Lower leg skin (tissue), 4 donors: ENCODE results near the gene C11orf91. TPM values are rescaled to one million over a fixed set of nuclear protein-coding genes. Genes with fewer than 3 reads are reported as not detected.
"Not testable (repeated sequence)": the region's sequence is repeated elsewhere in the genome, so short reads cannot be mapped to it uniquely, and the experiment has no call there.

Experiments
- DNase-seq, 2 donors: peaks; one replicate each; pipeline ENCODE4 v3.0.0-alpha.2; 2019; ENCODE audit warnings: low spot score in 2 of 2
- H3K4me3 ChIP-seq: fragments of 200-600 bp; sonication (generic); 2 replicates; pipeline ENCODE4 v1.5.1; 2017; ENCODE audit warnings: mild to moderate bottlenecking, low read depth; ENCODE audit not compliant: poor library complexity, severe bottlenecking
- CTCF ChIP-seq, 3 donors: fragments of 450-650 bp; IDR thresholded peaks; one replicate each; pipeline ENCODE4 v1.5.1; 2016; ENCODE audit warnings: antibody characterized with exemption in 3 of 3, mild to moderate bottlenecking in 3 of 3, moderate library complexity in 2 of 3
- POLR2A ChIP-seq, 2 donors: fragments of 450-650 bp; IDR thresholded peaks; one replicate each; pipeline ENCODE4 v1.6.1; 2016 to 2017; ENCODE audit warnings: antibody characterized with exemption in 2 of 2, mild to moderate bottlenecking in 1 of 2, moderate library complexity in 1 of 2
- WGBS, 2 donors: methylation state at CpG; one replicate each; pipeline ENCODE4 v1.1.5; 2018; 5-methylcytosine and 5-hydroxymethylcytosine counted together
- intact Hi-C: fragments of 100-400 bp; cut with DNase I; formaldehyde crosslinking; loops from one replicate; pipeline ENCODE4 v1.15.0; 2023; ENCODE audit warnings: low total_unique reads
- total RNA-seq, 4 donors: library from RNA; depleted of rRNA; stranded (reverse); fragments of >200 nt; gene quantifications; one replicate each; pipeline ENCODE4 v1.1.0, GENCODE V29; 2016

The C11orf91 gene
- total RNA-seq, 4 donors from 2014 or later, result 0.49 TPM; not detected in 3

DNA sequence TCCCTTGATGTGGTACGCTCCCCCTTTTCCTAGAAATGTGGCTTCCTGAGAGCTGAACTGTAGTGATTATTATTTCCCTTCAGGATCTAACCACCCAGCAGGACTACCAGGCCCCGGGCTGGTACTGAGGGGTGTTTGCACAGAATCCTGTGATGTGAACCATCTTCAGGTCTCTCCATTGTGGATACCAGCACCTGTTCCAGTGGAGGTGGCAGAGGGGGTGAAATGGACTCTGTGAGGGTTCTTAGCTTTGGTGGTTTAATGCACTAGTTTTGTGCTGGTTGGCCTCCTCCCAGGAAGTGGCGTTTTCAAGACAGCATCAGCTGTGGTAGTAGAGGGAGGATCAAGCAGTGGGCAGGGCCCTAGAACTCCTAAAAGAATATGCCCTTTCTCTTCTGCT is 18.6 kb downstream of the C11orf91 start:
- intact Hi-C loops, result no loop called here
- no peak overlapping the region for H3K4me3 ChIP-seq
- peak in 1 of 2 donors; percentile 2 for DNase-seq
- TF ChIP-seq CTCF (IDR thresholded peaks at IDR 0.05) (no peak), POLR2A (IDR thresholded peaks at IDR 0.05) (no peak)
- 73 to 79% methylated on average over 3 of the region's 3 CpGs for WGBS, 2 donors

DNA sequence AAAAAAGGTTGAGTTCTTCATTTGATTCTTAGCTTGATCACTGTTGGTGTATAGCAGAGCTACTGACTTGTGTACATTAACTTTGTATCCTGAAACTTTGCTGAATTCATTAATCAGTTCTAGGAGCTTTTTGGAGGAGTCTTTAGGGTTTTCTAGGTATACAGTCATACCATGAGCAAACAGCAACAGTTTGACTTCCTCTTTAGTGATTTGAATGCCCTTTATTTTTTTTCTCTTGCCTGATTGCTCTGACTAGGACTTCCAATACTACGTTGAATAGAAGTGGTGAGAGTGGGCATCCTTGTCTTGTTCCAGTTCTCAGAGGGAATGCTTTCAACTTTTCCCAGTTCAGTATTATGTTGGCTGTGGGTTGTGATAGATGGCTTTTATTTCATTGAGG is 22.0 kb downstream of the C11orf91 start:
- intact Hi-C loops, DNase-seq, H3K4me3 ChIP-seq: not testable (repeated sequence)
- 63 to 90% methylated on average over 1 of the region's 1 CpG for WGBS, 2 donors

GRCh38 chr11:33674035-33674814 is 26.4 kb downstream of the C11orf91 start:
- no peak overlapping the region for H3K4me3 ChIP-seq
- DNase-seq, result no peak
- TF ChIP-seq POLR2A (IDR thresholded peaks at IDR 0.05) (no peak), CTCF (IDR thresholded peaks at IDR 0.05) (no peak)
- intact Hi-C loops, result no loop called here
- WGBS, 2 donors, result 92 to 100% methylated on average over 3 of the region's 3 CpGs

DNA sequence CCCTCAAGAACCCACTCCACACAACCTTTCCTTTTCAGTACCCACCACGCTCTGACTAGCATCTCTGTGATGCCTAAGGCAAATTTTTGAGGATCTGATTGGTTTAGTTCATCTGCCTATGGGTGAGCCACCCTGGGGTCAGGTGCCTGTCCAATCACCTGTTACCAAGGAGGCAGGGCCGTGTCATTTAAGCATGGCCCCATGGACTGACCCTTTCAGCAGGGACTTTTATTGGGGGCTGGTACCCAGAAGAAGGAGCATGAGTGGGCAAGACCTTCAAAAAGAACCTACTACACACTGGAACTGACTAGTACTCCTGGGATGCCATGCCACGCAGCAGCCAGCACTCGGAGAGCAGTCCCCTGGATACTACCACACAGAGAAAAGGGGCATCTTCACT is 28.4 kb downstream of the C11orf91 start:
- no peak overlapping the region for H3K4me3 ChIP-seq
- DNase-seq, result peak in 1 of 2 donors; percentile 8
- intact Hi-C loops, result no loop called here
- WGBS, 2 donors, result 86 to 97% methylated on average over 4 of the region's 4 CpGs
- TF ChIP-seq POLR2A (IDR thresholded peaks at IDR 0.05) (no peak), CTCF (IDR thresholded peaks at IDR 0.05) (no peak)

DNA sequence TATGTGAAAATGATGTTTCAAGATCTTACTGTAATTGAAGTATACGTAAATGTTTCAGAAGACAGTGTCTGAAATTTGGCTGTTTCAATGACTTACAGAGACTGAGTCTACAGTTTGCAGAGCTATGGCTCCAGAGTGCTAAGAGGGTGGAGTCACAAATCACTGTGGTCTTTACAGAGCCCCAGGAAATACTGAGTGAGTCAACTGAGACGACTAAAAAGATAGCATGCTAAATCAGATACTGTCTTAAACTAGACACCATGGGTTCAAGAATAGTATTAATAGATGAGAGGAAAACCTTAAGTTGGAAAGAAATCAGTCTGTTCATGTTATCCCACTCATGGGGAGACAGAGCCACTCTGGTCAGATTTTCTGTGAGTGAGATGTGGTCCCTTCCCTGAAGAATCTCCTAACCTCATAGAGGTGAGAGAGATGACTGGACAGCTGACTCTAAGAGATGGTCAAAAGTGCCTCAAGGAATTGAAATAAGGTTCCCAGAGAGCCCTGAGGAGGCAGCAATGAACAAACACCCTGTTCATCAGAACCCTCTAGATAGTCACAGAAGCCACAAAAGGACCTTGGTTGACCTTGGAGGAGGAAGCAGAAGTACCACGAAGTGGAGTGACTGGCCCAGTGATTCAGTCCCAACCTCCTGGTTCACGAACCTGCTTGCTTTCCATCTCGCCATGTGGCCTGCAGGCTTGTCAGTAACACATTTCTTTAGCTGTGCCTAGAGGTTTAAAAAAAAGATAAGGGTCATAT is 30.2 kb downstream of the C11orf91 start:
- H3K4me3 ChIP-seq, result no peak overlapping the region
- TF ChIP-seq POLR2A (IDR thresholded peaks at IDR 0.05), result no peak
- TF ChIP-seq CTCF (IDR thresholded peaks at IDR 0.05), result no peak
- WGBS, 2 donors, result 54 to 62% methylated on average over 5 of the region's 5 CpGs
- intact Hi-C loops, result no loop called here
- peak in 1 of 2 donors; percentile 63 for DNase-seq

- no peak for TF ChIP-seq POLR2A (IDR thresholded peaks at IDR 0.05)
- no peak for TF ChIP-seq CTCF (IDR thresholded peaks at IDR 0.05)
- H3K4me3 ChIP-seq, result no peak overlapping the region
- intact Hi-C loops, result no loop called here
- no peak for DNase-seq
- 82 to 85% methylated on average over 5 of the region's 5 CpGs for WGBS, 2 donors
These were observed 30.9 kb downstream of the C11orf91 start for GRCh38 chr11:33669598-33670249.
